K562 (cell line): ENCODE results near the gene AGPAT3. TPM values are rescaled to one million over a fixed set of nuclear protein-coding genes. Genes with fewer than 3 reads are reported as not detected.

Source experiments
- ATAC-seq: fragments of 200-7000 bp; cut with Tn5 transposase; 3 replicates; pipeline ENCODE4 v1.9.1; 2020; ENCODE audit warnings: moderate library complexity
- BruUV-seq: library from RNA; stranded (reverse); fragments of 400-500 nt; replicated peaks from 2 replicates; lab custom pipeline; 2021; lab: Mats Ljungman, UMichigan
- CTCF ChIA-PET: fragments of 300-600 bp; formaldehyde crosslinking; extraction: SDS; loops from one replicate; lab custom pipeline; 2021; ENCODE audit warnings: low intra/inter-chr PET ratio; lab: Yijun Ruan, JAX
- POLR2A ChIA-PET: fragments of 300-600, 350-650 bp; sonication (Branson Sonifier 250); formaldehyde crosslinking; extraction: SDS; loops from one replicate; lab custom pipeline; 2021; ENCODE audit warnings: antibody characterized with exemption, inconsistent platforms; lab: Yijun Ruan, JAX
- DNase-seq, 4 experiments: peaks; one replicate each; pipeline versions ENCODE4 v3.0.0 to v3.0.0-alpha.2; 2011 to 2018; ENCODE audit warnings: low spot score in 3 of 4, mixed read lengths in 3 of 4; ENCODE audit errors: extremely low read depth in 1 of 4
- FAIRE-seq: peaks from 2 replicates; lab custom pipeline; 2011; peaks lifted over from hg19 to GRCh38; lab: Jason Lieb, UNC
- H2AFZ ChIP-seq: 2 replicates; pipeline ENCODE4 v1.6.0; 2011; ENCODE audit warnings: low read depth, low read length, control low read depth, inconsistent platforms
- H3K27ac ChIP-seq: fragments of 200-600 bp; 3 replicates; pipeline ENCODE4 v1.8.0; 2011; ENCODE audit warnings: low read depth, mild to moderate bottlenecking, control low read depth, inconsistent platforms, low read length, moderate library complexity, mixed read lengths; ENCODE audit errors: extremely low read depth
- H3K27me3 ChIP-seq, 2 experiments: fragments of 300-600 bp in 1 of 2; 2 replicates in 1 of 2; 3 replicates in 1 of 2; pipeline versions ENCODE4 v1.6.0 to v1.8.0; 2011; ENCODE audit warnings: inconsistent platforms in 2 of 2, low read length in 2 of 2, mild to moderate bottlenecking in 1 of 2, mixed read lengths in 1 of 2, moderate library complexity in 1 of 2; ENCODE audit not compliant: control insufficient read depth in 2 of 2, insufficient read depth in 2 of 2
- H3K36me3 ChIP-seq: fragments of 300-600 bp; 3 replicates; pipeline ENCODE4 v1.8.0; 2011; ENCODE audit warnings: mild to moderate bottlenecking, low read length, inconsistent platforms; ENCODE audit not compliant: control insufficient read depth, insufficient read depth
- H3K4me1 ChIP-seq, 2 experiments: fragments of 200-600 bp in 1 of 2; replicated peaks in 1 of 2; 2 replicates in 1 of 2; 3 replicates in 1 of 2; pipeline versions ENCODE4 v1.5.1 to v1.8.0; 2011; ENCODE audit warnings: inconsistent platforms in 2 of 2, low read length in 2 of 2, mild to moderate bottlenecking in 1 of 2, mixed read lengths in 1 of 2, moderate library complexity in 1 of 2; ENCODE audit not compliant: control insufficient read depth in 2 of 2, insufficient read depth in 2 of 2
- H3K4me2 ChIP-seq: 2 replicates; pipeline ENCODE4 v1.6.1; 2011; ENCODE audit warnings: low read length, control low read depth, inconsistent platforms, mixed read lengths; ENCODE audit not compliant: insufficient read depth
- H3K4me3 ChIP-seq: fragments of 200-600 bp; sonication (generic), shearing (Covaris generic); 2 replicates; pipeline ENCODE4 v1.5.1; 2016; ENCODE audit warnings: control low read depth, inconsistent platforms
- H3K79me2 ChIP-seq: fragments of 200-600 bp; 3 replicates; pipeline ENCODE4 v1.8.0; 2011; ENCODE audit warnings: low read length, inconsistent platforms; ENCODE audit not compliant: control insufficient read depth, insufficient read depth
- H3K9ac ChIP-seq, 2 experiments: 2 replicates each; pipeline versions ENCODE4 v1.6.0 to v1.6.1; 2011; ENCODE audit warnings: low read depth in 2 of 2, low read length in 2 of 2, control low read depth in 1 of 2, inconsistent platforms in 1 of 2, mild to moderate bottlenecking in 1 of 2, mixed read lengths in 1 of 2; ENCODE audit not compliant: insufficient read depth in 1 of 2
- H3K9me1 ChIP-seq: one replicate; pipeline ENCODE4 v1.6.0; 2011; ENCODE audit warnings: inconsistent platforms, mild to moderate bottlenecking, low read length, moderate library complexity; ENCODE audit not compliant: control insufficient read depth, insufficient read depth
- H3K9me3 ChIP-seq: replicated peaks from 2 replicates; pipeline ENCODE4 v1.5.1; 2011; ENCODE audit warnings: low read depth, low read length, inconsistent platforms; ENCODE audit not compliant: control insufficient read depth, insufficient read depth
- H4K20me1 ChIP-seq: replicated peaks from 2 replicates; pipeline ENCODE4 v1.6.1; 2011; ENCODE audit warnings: low read length, inconsistent platforms, mixed read lengths; ENCODE audit not compliant: control insufficient read depth, insufficient read depth
- AFF1 ChIP-seq, 2 experiments: fragments of 450-650 bp; IDR thresholded peaks; 2 replicates each; pipeline ENCODE4 v1.6.1; 2018; ENCODE audit warnings: mild to moderate bottlenecking in 2 of 2, low read depth in 1 of 2; ENCODE audit not compliant: partially characterized antibody in 2 of 2
- CBX1 ChIP-seq: sonication (generic); IDR thresholded peaks from 2 replicates; pipeline ENCODE4 v1.6.1; 2016; ENCODE audit warnings: antibody characterized with exemption, low read depth, mild to moderate bottlenecking
- CREBBP ChIP-seq: IDR thresholded peaks from one replicate; pipeline ENCODE4 v1.6.1; 2012; ENCODE audit warnings: low read depth, mild to moderate bottlenecking, control low read depth, inconsistent platforms, low read length
- FOXP1 ChIP-seq: sonication (generic); formaldehyde crosslinking; IDR thresholded peaks from 2 replicates; pipeline ENCODE4 v1.8.0; 2022; ENCODE audit warnings: mild to moderate bottlenecking, missing genetic modification reagents
- GATAD2B ChIP-seq: fragments of 450-650 bp; IDR thresholded peaks from 2 replicates; pipeline ENCODE4 v1.6.1; 2017; ENCODE audit warnings: mild to moderate bottlenecking, borderline replicate concordance
- NEUROD1 ChIP-seq: fragments of 150-350 bp; IDR thresholded peaks from 2 replicates; pipeline ENCODE4 v1.6.1; 2014; ENCODE audit warnings: borderline replicate concordance, low read length, low read depth; ENCODE audit not compliant: partially characterized antibody
- PHTF2 ChIP-seq: fragments of 250-450 bp; sonication (Bioruptor Pico); IDR thresholded peaks from 2 replicates; pipeline ENCODE4 v1.5.0; 2021; ENCODE audit warnings: mild to moderate bottlenecking
- PTRF ChIP-seq: fragments of 450-650 bp; IDR thresholded peaks from 2 replicates; pipeline ENCODE4 v1.6.1; 2016; ENCODE audit warnings: mild to moderate bottlenecking, missing genetic modification characterization, missing compliant biosample characterization
- SMAD3 ChIP-seq: fragments of 450-650 bp; formaldehyde crosslinking; conservative IDR thresholded peaks from 2 replicates; pipeline ENCODE4 v1.4.0; 2020; ENCODE audit warnings: mild to moderate bottlenecking
- TSHZ1 ChIP-seq: fragments of 250-450 bp; sonication (Bioruptor Pico); IDR thresholded peaks from 2 replicates; pipeline ENCODE4 v1.4.0; 2020; ENCODE audit warnings: mild to moderate bottlenecking, moderate library complexity
- ZBTB26 ChIP-seq: fragments of 450-650 bp; formaldehyde crosslinking; IDR thresholded peaks from 2 replicates; pipeline ENCODE4 v1.4.0; 2022; ENCODE audit warnings: missing genetic modification characterization
- ZC3H4 ChIP-seq: sonication (generic); formaldehyde crosslinking; IDR thresholded peaks from 2 replicates; pipeline ENCODE4 v1.9.0; 2021; ENCODE audit warnings: missing genetic modification reagents, borderline replicate concordance
- ZNF561 ChIP-seq: fragments of 450-650 bp; formaldehyde crosslinking; conservative IDR thresholded peaks from 2 replicates; pipeline ENCODE4 v1.4.0; 2020; ENCODE audit warnings: mild to moderate bottlenecking, moderate library complexity
- ZNF76 ChIP-seq: fragments of 250-450 bp; sonication (Bioruptor Pico); IDR thresholded peaks from 2 replicates; pipeline ENCODE4 v1.4.0; 2020; ENCODE audit warnings: mild to moderate bottlenecking, moderate library complexity, borderline replicate concordance
- WGBS: fragments of 100-300 bp; shearing (Covaris generic); methylation state at CpG from one replicate; pipeline ENCODE4 v1.1.6; 2016; ENCODE audit warnings: low coverage, mixed read lengths; ENCODE audit not compliant: insufficient coverage; ENCODE audit errors: missing lambda C conversion rate; 5-methylcytosine and 5-hydroxymethylcytosine counted together
- in situ Hi-C: fragments of 300-500 bp; cut with MboI; formaldehyde crosslinking; loops from 4 replicates; pipeline ENCODE4 v1.15.0; 2018; ENCODE audit warnings: inconsistent platforms, mixed read lengths
- intact Hi-C: fragments of 100-400 bp; cut with micrococcal nuclease; formaldehyde crosslinking; loops from 2 replicates; pipeline ENCODE4 v1.14.2; 2022
- polyA plus RNA-seq, 8 experiments: library from polyadenylated mRNA; depleted of rRNA in 4 of 8; stranded (reverse) in 5 of 8; unstranded in 3 of 8; fragments of >200 nt; fragmentation: Nextera tagmentation in 2 of 8; fragmentation: Illumina TruSeq in 1 of 8; extraction: Ambion mirVana in 2 of 8; extraction: Trizol in 1 of 8; gene quantifications; 2 replicates each; pipeline versions ENCODE4 v1.2.1 to v1.2.3, GENCODE V29; 2011 to 2014; ENCODE audit warnings: inconsistent platforms in 1 of 8, missing spikeins in 1 of 8
- total RNA-seq, 7 experiments: library from RNA; depleted of rRNA in 6 of 7; stranded (reverse); fragments of >200 nt in 6 of 7; fragmentation: Illumina TruSeq in 2 of 7; extraction: Trizol in 2 of 7; gene quantifications; 2 replicates each; pipeline versions ENCODE4 v1.2.1 to v1.2.3, GENCODE V29; 2011 to 2021; ENCODE audit warnings: low replicate concordance in 1 of 7

Gene AGPAT3
- total and polyA plus RNA-seq, 9 of the 15 experiments (the other 6 are each of a cell fraction or from before 2014, with no cell fraction given), result 1.5 to 88.4 (median 35.7) TPM

DNA sequence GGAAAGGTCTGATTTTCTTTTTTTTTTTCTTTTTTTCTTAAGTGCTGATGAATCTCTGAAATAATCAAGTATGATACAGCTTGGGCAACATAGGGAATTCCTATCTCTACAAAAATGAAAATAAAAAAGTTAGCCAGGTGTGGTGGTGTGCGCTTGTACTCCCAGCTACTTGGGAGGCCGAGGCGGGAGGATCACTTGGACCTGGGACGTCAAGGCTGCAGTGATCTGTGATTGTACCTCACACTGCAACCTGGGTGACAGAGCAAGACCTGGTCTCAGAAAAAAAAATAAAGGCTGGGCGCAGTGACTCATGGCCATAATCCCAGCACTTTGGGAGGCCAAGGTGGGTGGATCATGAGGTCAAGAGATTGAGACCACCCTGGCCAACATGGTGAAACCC lies 153.1 kb downstream of the AGPAT3 start:
- H3K9me3 ChIP-seq, result no peaks in the 10 kb centered on the region
- peak overlapping the region; percentile 31 to 64; a peak in 3 of 4 replicates for H3K9ac ChIP-seq
- peaks cover 11% of the 10 kb centered on the region; the same call in 1 of the 2 replicates for H4K20me1 ChIP-seq
- H3K79me2 ChIP-seq, result peaks cover 97% of the 10 kb centered on the region
- H3K27me3 ChIP-seq, result no peaks in the 10 kb centered on the region; a peak in 1 of 5 replicates
- H3K4me1 ChIP-seq, result peaks cover 55 to 62% of the 10 kb centered on the region in 2 experiments
- ChIA-PET POLR2A (interaction anchor here (0.6 to 3.0 kb wide), 4 partner anchors 12 to 75 kb away, joined by 3 to 19 read pairs (median 6); no protein-coding TSS in a partner anchor), CTCF (no interaction called here)
- H2AFZ ChIP-seq, result no peak overlapping the region
- in situ Hi-C loops, result no loop called here
- no peaks in the 10 kb centered on the region for H3K9me1 ChIP-seq
- no TSS peak for BruUV-seq
- H3K36me3 ChIP-seq, result peaks cover 5% of the 10 kb centered on the region; the same call in 2 of the 3 replicates
- intact Hi-C loops, result no loop called here
- FAIRE-seq (no peak), DNase-seq (no peak), ATAC-seq (no peak)
- H3K4me2 ChIP-seq, result peak overlapping the region; percentile 60; the same call in 1 of the 2 replicates
- 65% methylated on average over 3 of the region's 5 CpGs for WGBS
- H3K27ac ChIP-seq, result peak overlapping the region; percentile 76
- no peak overlapping the region for H3K4me3 ChIP-seq
- TF ChIP-seq CBX1 (no peak), TSHZ1 (CRISPR knock-in tag) (no peak), ZNF76 (CRISPR knock-in tag) (no peak), SMAD3 (CRISPR knock-in tag) (no peak), GATAD2B (no peak), PTRF (tag) (0 out of 2 replicates have a peak, but pooled peaks have one; percentile 33), NEUROD1 (no peak), ZC3H4 (CRISPR knock-in tag) (no peak), FOXP1 (CRISPR knock-in tag) (no peak), PHTF2 (no peak), AFF1 (IDR thresholded peaks at IDR 0.05; ENCODE audit: low read depth in 1 of 2, partially characterized antibody in 2 of 2) (no peak), ZBTB26 (CRISPR knock-in tag) (no peak), ZNF561 (no peak), CREBBP (no peak)
